HG03571 (cell line): Measurements from ENCODE around the gene PIGU.
"Not testable (repeated sequence)": the region's sequence is repeated elsewhere in the genome, so short reads cannot be mapped to it uniquely, and the experiment has no call there.

Experiments used
- ATAC-seq: cut with Tn5 transposase; IDR thresholded peaks from one replicate; pipeline ENCODE4 v1.9.1; 2021; ENCODE audit not compliant: unreplicated experiment

PIGU gene

GRCh38 chr20:34663213-34663943, 13.5 kb downstream of the PIGU start:
- ATAC-seq = no peak

- ATAC-seq = not testable (repeated sequence)
Measured at GRCh38 chr20:34661811-34662210, 15.1 kb downstream of the PIGU start.

GRCh38 chr20:34658654-34659053, 18.2 kb downstream of the PIGU start:
- not testable (repeated sequence) for ATAC-seq

- ATAC-seq = no peak
Measured at GRCh38 chr20:34654207-34654744, 22.6 kb downstream of the PIGU start.

- no peak for ATAC-seq
Measured at GRCh38 chr20:34651200-34651599, 25.7 kb downstream of the PIGU start.

GRCh38 chr20:34647737-34648136, 29.2 kb downstream of the PIGU start:
- no peak for ATAC-seq

- ATAC-seq = no peak
Measured at GRCh38 chr20:34644951-34645350, 31.9 kb downstream of the PIGU start.

GRCh38 chr20:34644345-34644744, 32.5 kb downstream of the PIGU start:
- ATAC-seq = no peak

GRCh38 chr20:34643928-34644327, 33.0 kb downstream of the PIGU start:
- no peak for ATAC-seq

GRCh38 chr20:34642009-34642408, 34.9 kb downstream of the PIGU start:
- no peak for ATAC-seq

- no peak for ATAC-seq
Measured at GRCh38 chr20:34639755-34640222, 37.1 kb downstream of the PIGU start.

GRCh38 chr20:34638532-34638931, 38.4 kb downstream of the PIGU start:
- ATAC-seq = no peak

GRCh38 chr20:34638039-34638292, 38.9 kb downstream of the PIGU start:
- ATAC-seq = no peak

GRCh38 chr20:34637245-34638038, 39.5 kb downstream of the PIGU start:
- ATAC-seq = no peak

- no peak for ATAC-seq
Measured at GRCh38 chr20:34636648-34637047, 40.2 kb downstream of the PIGU start.

- ATAC-seq = no peak
Measured at GRCh38 chr20:34634392-34634791, 42.5 kb downstream of the PIGU start.

GRCh38 chr20:34632870-34633452, 43.9 kb downstream of the PIGU start:
- ATAC-seq = no peak

GRCh38 chr20:34629904-34630303, 47.0 kb downstream of the PIGU start:
- ATAC-seq = no peak

- no peak for ATAC-seq
Measured at GRCh38 chr20:34629342-34629741, 47.5 kb downstream of the PIGU start.

- ATAC-seq = no peak
Measured at GRCh38 chr20:34628026-34628425, 48.9 kb downstream of the PIGU start.

GRCh38 chr20:34627458-34627857, 49.4 kb downstream of the PIGU start:
- ATAC-seq = no peak

- no peak for ATAC-seq
Measured at GRCh38 chr20:34626992-34627391, 49.9 kb downstream of the PIGU start.
